Right ventricle myocardium inferior (tissue), 1 donor: ENCODE results near the gene DDX55. TPM values are rescaled to one million over a fixed set of nuclear protein-coding genes. Genes with fewer than 3 reads are reported as not detected.
A peak's percentile ranks its signal among the peaks of the same experiment; 100 is the strongest.
"Not testable (repeated sequence)": the region's sequence is repeated elsewhere in the genome, so short reads cannot be mapped to it uniquely, and the experiment has no call there.

Experiments
- ATAC-seq: fragments of 200-7000 bp; cut with Tn5 transposase; one replicate; pipeline ENCODE4 v1.9.1; 2020; ENCODE audit warnings: mild to moderate bottlenecking, moderate library complexity
- DNase-seq: peaks from one replicate; pipeline ENCODE4 v3.0.0; 2021; ENCODE audit errors: missing footprints
- intact Hi-C: fragments of 100-400 bp; cut with DNase I; formaldehyde crosslinking; loops from one replicate; pipeline ENCODE4 v1.11.0; 2022
- long read RNA-seq: library from polyadenylated mRNA; unstranded; transcript quantifications from one replicate; pipeline ENCODE4 v2.0.0, GENCODE V29; 2021
- total RNA-seq: library from RNA; stranded (reverse); fragmentation: NEBNext Ultra II Directional; extraction: Animal tissue kit (Norgen Biotek cat#: 25700); gene quantifications from one replicate; pipeline ENCODE4 v1.2.1, GENCODE V29; 2021
- donor health status: DM: no; HTN: yes; CAD: no; lungs with severe emphysema.

DDX55 gene, protein sequence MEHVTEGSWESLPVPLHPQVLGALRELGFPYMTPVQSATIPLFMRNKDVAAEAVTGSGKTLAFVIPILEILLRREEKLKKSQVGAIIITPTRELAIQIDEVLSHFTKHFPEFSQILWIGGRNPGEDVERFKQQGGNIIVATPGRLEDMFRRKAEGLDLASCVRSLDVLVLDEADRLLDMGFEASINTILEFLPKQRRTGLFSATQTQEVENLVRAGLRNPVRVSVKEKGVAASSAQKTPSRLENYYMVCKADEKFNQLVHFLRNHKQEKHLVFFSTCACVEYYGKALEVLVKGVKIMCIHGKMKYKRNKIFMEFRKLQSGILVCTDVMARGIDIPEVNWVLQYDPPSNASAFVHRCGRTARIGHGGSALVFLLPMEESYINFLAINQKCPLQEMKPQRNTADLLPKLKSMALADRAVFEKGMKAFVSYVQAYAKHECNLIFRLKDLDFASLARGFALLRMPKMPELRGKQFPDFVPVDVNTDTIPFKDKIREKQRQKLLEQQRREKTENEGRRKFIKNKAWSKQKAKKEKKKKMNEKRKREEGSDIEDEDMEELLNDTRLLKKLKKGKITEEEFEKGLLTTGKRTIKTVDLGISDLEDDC
- total RNA-seq: 4.9 TPM
- long read RNA-seq, partial matches to known transcripts: 0 of 3 reads
- long read RNA-seq, other reads (novel, unspliced or antisense): 1 of 3 reads

DNA sequence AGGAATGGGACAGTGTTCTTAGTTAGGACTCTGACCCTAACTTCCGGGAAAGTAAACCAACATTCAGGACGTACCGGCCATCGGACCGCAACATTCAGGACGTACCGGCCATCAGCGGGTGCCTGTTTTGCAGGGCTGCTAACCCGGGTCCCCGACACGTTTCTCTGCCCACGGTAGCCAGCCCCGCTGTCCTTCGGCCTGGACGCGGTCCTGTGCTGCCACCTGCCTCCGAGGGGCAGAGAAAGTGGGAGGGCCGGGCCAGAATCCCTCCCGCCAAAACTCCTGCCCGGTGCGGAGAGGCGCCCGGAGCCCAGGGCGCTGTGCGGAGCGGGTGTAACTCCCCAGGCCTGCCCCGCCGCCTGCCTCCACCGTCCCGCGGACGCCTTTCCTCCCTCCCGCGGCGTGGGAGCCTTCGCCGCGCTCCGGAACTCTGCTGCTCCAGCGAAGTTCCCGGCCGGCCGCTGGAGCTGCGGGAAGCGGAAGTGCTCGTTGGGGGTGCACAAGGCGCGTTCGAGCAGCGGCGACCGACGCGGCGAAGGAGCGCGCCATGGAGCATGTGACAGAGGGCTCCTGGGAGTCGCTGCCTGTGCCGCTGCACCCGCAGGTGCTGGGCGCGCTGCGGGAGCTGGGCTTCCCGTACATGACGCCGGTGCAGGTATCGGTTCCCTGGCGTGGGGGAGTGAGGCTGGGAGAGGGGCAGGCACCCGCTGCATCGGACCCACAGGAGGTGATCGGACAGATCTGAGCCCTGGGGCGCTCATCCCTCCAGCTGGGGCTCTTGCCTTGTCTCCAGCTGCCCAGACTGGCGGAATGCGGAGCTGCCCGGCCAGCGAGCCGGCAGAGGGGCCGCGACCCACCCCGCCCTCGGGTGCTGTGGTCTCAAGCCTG lies at the start of gene DDX55:
DDX55 (plus strand) TSS at position 498 of the 888 bp plus-strand sequence; CDS start at position 548, 50 bp downstream.
- intact Hi-C loops: no loop called here
- ATAC-seq: peak; percentile 97
- DNase-seq: peak; percentile 95

DNA sequence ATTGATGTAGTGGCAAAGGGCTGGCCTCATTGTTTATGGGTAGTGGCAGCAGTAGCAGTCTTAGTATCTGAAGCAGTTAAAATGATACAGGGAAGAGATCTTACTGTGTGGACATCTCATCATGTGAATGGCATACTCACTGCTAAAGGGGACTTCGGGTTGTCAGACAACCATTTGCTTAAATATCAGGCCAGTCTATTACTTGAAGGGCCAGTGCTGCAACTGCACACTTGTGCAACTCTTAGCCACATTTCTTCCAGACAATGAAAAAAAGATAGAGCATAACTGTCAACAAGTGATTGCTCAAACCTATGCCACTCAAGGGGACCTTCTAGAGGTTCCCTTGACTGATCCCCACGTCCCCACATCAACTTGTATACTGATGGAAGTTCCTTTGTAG lies 47.8 kb upstream of the DDX55 start:
- DNase-seq, ATAC-seq, intact Hi-C loops: not testable (repeated sequence)

DNA sequence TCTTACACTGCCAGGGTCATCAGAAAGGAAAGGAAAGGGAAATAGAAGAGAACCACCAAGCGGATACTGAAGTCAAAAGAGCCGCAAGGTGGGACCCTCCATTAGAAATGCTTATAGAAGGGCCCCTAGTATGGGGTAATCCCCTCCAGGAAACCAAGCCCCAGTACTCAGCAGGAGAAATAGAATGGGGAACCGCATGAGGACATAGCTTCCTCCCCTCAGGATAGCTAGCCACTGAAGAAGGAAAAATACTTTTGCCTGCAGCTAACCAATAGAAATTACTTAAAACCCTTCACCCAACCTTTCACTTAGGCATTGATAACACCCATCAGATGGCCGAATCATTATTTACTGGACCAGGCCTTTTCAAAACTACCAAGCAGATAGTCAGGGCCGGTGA lies 47.1 kb upstream of the DDX55 start:
- ATAC-seq, DNase-seq, intact Hi-C loops: not testable (repeated sequence)

DNA sequence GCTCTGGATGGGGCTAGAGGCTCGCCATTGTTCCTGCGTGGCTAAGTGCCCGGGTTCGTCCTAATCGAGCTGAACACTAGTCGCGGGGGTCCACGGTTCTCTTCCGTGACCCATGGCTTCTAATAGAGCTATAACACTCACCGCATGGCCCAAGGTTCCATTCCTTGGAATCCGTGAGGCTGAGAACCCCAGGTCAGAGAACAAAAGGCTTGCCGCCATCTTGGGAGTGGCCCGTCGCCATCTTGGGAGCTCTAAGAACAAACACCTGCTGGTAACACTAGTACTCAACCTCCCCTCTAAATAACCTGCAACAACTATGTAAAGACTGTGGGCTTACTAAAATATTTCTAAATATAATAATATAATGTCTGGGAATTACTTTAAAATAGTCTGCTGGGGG lies 43.4 kb upstream of the DDX55 start:
- intact Hi-C loops, ATAC-seq, DNase-seq: not testable (repeated sequence)

DNA sequence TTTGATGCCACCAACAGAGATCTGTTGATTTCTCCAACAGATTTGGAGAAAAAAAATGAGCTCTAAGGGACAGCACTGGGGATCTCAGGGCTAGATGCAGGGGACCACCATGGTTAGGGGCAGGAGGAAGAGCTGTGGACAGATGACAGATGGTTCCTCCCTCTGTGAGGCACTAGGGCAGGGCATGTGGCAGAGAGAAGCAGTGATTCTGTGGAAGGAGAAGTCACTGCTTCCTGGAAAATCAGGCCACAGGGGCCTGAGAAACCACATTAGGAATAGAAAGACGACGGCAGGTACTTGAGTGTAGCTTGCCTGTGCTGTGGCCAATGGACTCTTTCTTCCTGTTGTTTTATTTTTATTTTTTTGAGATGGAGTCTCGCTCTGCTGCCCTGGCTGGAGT lies 42.4 kb upstream of the DDX55 start:
- ATAC-seq (no peak), DNase-seq (no peak)
- intact Hi-C loops: no loop called here

DNA sequence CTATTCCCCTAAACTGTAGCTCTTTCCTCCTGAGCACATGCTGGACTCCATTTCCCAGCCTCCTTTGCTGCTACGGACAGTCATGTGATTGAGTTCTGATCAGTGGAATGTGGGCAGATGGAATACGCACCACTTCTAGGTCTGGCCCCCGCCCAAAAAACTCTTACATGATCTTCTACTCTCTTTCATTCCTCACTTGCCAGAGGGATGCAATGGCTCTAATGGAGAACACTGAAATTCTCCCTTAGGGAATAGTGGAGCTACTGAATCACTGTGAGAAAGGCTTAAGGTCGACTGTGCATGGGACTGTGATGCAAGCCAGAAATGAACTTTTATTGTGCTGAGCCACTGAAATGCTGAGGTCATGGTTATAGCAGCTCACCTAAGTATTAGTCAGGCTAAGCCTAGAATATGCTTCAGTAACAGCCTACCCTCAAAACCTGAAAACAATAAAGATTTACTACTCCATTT lies 30.5 kb upstream of the DDX55 start:
- peak; percentile 76 for ATAC-seq
- intact Hi-C loops: no loop called here
- no peak for DNase-seq

DNA sequence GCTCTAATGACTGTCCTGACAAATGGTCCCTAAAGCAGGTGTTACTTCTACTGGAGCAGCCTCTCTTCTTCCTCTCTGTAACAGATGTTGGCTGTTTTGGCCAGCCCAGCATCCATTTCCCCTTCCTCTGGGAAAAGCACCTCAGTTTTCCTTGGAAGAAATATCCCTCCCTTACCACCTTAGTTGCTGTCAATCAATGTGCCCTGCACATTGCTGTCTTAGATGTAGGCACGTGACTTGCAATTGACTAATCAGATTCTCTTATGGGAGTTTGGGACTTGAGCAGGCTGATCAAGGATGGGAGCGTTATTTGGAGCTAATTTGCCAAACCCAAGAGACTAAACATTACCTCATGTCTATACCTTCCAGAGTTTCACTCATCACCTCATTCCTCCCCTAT lies 29.5 kb upstream of the DDX55 start:
- DNase-seq (no peak), ATAC-seq (no peak)
- intact Hi-C loops: no loop called here

DNA sequence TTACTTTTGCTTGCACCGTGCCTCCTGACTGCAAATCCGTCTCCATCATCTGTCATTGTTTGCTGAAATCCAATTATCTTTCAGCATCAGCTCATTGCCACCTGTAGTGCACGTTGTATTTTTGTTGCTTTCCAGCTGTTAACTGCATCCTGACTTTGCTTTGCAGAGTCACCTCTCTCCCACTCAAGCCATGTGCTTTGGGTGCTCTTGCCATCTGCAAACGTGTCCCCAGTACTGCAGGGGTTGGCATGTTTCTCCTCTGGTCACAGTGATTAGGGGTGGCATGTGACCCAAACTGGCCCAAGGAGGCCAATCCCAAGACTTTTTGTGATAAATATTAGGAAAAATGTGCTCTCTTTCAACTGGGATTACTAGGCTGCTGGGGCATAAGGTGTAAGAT lies 28.0 kb upstream of the DDX55 start:
- DNase-seq (no peak), ATAC-seq (no peak)
- intact Hi-C loops: no loop called here

DNA sequence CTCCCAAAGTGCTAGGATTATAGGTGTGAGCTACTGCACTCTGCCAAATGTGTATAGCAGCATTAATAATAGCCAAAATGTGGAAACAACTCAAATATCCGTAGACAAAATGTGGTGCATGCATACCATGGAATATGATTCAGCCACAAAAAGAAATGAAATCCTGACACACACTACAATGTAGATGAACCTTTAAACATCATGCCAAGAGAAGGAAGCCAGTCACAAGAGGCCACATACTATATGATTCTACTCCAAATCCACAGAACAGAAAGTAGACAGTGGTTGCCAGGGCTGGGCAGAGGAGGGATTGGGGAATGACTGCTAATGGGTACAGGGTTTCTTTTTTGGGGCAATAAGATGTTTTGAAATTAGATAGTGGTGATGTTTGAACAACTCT lies 25.3 kb upstream of the DDX55 start:
- DNase-seq: no peak
- ATAC-seq: no peak
- intact Hi-C loops: no loop called here

DNA sequence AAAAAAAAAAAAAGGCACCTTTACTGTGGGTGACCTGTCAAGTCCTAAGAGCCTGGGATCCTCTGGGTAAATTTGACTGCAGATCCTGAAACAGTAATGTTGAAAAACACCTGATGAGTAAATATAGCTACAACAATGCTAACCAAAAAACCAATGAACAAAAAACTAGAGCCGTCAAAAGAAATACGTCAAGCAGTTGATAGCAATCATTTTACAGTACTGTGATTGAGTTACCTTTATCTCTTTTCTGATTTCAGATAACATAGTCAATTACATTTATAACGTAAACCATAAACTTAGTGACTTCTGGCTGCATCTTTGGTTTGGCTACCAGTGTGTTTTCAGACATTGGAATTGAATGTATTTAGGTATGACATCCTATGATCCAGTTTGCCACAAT lies 23.7 kb upstream of the DDX55 start:
- no peak for ATAC-seq
- DNase-seq: no peak
- intact Hi-C loops: no loop called here

DNA sequence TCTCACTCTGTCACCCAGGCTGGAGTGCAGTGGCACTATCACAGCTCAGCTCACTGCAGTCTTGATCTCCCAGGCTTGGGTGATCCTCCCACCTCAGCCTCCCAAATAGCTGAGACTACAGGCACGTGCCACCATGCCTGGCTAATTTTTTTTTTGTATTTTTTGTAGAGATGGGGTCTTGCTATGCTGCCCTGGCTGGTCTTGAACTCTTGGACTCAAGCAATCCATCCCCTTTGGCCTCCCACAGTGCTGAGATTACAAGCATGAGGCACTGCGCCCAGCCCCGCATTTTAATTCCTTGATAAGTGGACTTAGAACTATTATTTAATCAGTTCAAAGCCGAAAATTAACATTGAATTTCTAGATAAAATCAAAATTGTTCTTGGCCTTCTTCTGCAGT lies 23.1 kb upstream of the DDX55 start:
- intact Hi-C loops, DNase-seq, ATAC-seq: not testable (repeated sequence)

DNA sequence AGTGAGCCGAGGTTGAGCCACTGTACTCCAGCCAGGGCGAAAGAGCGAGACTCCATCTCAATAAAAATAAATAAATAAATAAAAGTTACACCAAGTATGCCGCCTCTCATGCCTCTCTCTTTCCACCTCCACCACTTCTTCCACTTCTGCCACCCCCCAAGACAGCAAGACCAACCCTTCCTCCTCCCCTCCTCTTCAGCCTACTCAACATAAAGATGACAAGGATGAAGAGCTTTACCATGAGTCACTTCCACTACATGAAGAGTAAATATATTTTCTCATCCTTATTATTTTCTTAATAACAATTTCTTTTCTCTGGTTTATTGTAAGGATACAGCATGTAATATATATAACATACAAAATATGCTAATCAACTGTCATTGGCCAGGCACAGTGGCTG lies 21.1 kb upstream of the DDX55 start:
- ATAC-seq: no peak
- intact Hi-C loops: loop anchor here (2.0 to 5.0 kb wide), 2 partner anchors 46 to 123 kb away; partner anchors contain the start of gene SNRNP35

DNA sequence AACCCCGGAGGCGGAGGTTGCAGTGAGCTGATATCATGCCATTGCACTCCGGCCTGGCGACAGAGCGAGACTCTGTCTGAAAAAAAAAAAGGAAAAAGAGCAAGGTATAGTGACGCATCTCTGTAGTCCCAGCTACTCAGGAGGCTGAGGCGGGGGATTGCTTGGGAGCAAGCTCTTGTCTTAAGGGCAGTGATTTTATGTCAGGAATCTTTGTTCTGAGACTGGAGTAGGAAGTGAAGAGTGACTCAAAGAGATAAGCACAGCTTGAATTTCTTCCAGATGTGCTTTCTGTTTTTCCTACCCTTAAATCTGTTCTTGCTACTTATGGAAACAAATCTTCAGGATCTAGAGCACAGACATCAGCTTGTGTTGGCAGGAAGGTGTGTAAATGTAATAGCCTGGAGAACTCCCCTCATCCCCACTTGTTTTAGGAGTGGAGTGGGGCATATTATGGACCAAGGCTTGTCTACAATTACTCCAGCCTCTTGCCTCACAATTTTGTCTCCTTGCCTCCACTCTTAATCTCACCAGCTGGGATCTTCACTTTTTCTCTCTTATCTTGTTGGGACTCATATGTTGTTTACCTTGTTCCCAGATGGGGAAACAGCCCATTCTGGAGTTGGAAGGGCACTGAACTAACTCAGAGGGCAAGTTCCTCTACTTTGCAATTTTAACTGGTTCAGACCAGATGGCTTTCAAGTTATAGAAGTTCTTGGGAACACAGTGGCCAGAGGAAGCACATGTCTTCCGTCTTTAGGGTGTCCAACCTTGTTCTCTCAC lies 10.0 kb upstream of the DDX55 start:
- DNase-seq: no peak
- ATAC-seq: no peak
- intact Hi-C loops: no loop called here

More for the DNA sequence above, 21.1 kb upstream of the DDX55 start:
- no peak for DNase-seq

DNA sequence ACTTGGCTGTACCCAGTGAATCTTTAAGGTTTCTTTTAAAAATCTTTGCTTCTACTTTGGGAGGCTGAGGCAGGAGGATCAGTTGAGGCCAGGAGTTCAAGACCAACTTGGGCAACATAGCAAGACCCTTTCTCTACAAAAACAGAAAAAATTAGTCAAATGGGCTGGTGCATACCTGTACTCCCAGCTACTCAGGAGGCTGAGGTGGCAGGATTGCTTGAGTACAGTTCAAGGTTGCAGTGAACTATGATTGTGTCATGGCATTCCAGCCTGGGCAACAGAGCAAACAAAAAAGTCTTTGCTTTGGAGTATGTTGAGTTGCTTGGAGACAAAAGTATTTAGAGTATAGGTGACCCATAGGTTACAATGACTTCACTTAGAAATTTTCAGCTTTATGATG lies 6.2 kb upstream of the DDX55 start:
- intact Hi-C loops: no loop called here

DNA sequence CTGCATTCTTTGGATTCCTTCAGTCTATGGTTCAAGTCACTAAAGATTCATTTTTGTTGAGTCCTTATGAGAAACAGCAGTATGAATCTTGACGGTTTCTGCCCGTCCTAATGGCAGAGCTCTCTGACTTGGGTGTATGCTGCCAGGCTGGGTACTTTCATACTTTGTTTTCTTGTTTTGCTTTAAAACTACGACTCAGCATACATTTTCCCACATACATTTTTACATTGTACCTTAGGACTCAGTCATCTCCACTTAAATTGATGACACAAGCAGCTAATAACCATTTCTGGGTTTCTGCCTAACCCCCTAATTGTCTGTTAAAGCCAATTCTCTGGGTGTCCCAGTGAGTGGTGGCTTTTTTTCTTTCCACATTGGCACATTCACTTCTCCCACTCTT lies 4.8 kb upstream of the DDX55 start:
- no peak for ATAC-seq
- no peak for DNase-seq
- intact Hi-C loops: no loop called here

More for the DNA sequence above, 6.2 kb upstream of the DDX55 start:
- no peak for DNase-seq
- ATAC-seq: no peak

DNA sequence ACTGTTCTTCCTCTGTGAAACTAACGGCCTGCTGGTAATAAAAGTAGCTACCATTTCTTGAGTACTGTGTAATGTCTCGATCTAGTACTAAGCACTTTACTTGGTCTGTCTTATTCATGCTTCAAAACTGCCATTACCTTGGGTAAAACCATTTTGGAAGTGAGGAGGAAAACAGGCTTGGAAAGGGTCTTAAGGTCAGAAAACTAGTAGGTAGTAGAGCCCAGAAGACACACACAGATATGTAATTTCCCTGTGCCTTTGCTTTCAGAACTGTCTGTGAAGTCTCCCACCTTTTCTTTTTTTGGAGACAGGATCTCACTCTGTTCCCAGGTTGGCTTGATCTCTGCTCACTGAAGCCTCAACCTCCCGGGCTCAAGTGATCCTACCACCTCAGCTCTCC lies 3.4 kb upstream of the DDX55 start:
- intact Hi-C loops: no loop called here
- no peak for DNase-seq
- no peak for ATAC-seq

DNA sequence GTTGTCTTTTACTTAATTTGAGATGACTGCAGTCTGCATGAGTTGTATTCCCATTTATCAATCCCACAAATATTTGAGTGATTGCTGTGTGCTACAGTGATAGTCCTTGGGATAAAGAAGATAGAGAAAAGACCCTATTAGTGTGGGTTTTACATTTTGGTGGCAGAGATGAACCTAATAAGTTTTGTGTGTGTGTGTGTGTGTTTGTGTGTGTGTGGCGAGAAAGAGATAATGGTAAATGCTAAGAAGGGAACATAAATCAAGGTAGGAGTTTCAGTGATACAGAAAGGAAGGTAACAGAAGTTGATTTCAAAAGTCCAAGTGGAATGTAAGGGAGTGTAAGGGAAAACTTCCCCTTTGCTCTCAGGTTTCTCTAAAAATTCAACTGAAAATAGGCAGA lies 2.6 kb upstream of the DDX55 start:
- no peak for ATAC-seq
- DNase-seq: no peak
- intact Hi-C loops: no loop called here

DNA sequence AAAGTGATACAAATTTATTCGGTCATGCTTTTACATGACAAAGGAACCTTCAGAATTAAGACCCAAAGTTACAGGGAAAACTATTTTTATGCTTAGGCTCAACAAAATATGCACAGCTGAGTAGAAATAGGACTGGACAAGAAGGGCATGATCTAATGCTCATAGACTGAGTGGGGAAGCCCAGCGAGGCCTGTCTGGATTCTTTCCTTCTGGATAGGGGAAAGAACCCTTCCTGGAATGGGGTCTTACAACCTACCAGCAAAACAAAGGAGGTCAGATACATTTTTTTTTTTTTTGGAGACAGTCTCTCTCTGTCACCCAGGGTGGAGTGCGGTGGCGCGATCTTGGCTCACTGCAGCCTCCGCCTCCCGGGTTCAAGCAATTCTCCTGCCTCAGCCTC lies 2.2 kb upstream of the DDX55 start:
- ATAC-seq: no peak
- DNase-seq: no peak
- intact Hi-C loops: no loop called here
